GM21717 (cell line): Measurements from ENCODE around the gene GATA3.
A peak's percentile ranks its signal among the peaks of the same experiment; 100 is the strongest.

ENCODE experiments used
- ATAC-seq: cut with Tn5 transposase; IDR thresholded peaks from one replicate; pipeline ENCODE4 v1.9.1; 2021; ENCODE audit warnings: mild to moderate bottlenecking, moderate library complexity; ENCODE audit not compliant: unreplicated experiment

The GATA3 gene

DNA sequence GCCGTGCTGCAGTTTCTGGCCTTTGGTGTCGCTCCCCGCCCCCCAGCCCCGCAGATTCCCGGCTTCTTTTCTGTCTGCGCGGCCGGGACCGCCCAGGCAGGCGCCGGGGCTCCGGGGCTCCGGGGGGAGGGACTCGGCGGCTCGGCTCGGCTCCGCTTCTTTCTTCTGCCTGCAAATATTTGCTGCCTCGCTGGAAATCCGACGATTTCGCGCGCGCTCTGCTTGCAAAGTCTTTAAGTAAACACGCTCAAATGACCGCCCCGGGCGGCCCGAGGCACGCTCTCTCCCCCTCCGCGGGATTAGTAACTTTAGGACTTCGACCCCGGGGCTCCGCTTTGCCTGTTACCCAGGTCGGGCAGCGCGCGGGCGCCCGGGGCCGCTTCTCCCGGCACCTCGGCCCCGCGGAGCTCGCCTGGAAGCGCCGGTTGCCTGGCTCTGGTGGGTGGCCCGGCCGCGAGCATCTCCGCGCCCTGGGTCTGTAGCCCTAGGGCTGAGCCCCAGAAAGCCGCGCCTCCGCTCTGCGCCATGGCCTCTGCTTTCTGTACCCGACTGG lies 3.9 kb upstream of the GATA3 start:
- ATAC-seq: no peak

DNA sequence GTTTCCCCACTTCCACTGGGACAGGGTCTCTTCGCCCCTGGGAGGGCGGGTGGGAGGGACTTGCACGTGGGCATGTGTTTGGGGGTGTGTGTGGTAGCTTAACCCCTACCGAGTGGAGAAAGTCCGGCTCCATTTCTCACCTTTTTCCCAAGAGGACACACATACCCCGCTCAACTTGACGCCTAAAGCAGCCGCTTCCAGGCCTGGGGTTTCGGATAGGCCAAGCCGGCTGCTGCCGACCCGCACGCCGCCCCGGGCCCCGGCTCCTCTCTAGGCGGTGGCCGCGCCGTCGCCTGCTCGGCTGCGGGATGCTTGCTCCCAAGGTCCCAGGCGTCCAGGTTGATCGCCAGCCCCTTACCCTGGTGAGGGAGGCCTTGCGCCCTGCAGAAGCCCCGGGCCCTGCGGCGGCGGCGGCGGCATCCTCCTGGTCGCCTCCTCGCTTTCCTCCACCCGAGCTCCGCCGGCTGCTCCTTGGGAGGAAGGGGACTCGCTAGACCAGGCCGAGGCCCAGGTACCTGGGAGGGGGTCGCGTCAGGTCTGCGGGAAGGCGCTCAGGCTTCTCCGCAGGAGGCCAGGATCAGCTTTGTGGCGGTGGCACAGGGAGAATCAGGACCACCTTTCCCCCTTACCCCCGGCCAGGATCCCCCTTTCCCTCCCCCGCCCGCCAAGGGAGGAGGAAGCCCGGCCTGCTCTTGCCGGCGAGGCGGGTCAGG lies 3.2 kb upstream of the GATA3 start:
- no peak for ATAC-seq

DNA sequence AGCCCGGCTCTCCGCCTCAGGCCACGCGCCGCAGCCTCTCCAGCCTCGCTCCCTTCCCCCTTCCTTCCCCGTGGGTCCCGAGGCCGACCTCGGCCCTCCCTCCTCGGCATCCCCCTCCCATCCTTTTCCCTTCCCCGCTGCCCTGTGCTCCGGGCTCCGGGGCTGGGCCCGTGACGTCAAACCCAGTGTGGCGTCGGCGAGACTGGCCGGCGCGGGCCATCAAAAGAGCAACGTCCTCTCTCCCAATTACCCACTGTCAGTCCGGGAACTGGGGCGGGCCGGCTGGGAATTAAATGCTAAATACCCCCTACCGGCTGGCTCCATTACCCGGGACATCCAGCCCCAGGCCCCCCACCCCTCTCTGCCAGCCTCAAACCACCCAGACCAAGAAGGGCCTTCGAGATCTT lies 2.6 kb upstream of the GATA3 start:
- no peak for ATAC-seq

DNA sequence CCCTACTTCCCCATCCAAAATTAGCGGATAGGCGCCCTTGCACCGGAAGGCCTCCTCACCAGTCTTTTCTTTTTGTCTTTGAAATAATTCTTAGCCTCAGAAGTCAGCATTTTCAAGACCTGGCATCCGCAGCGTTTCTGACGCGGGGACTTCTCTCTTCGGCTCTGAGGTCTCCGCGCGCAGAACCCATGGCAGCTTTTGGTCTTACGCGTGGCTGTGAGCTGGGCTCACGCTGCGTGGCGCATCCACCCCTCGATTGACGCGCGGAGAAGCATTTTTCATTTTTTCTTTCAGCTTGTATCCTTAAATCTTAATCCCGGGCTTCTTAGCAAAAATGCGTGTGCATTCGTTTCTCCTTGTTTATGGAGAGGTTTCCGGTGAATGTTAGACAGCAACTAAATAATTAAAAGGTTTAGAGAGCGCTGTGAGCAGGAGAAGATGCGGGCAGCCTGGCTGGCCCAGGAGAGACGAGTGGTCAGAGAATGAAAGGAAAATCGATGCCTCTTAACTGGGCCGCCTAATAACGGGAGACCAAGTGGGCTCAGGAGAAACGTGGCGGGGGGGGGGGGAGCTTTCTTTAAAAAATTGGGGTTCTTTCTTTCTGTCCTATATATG lies 2.0 kb upstream of the GATA3 start:
- ATAC-seq: no peak

DNA sequence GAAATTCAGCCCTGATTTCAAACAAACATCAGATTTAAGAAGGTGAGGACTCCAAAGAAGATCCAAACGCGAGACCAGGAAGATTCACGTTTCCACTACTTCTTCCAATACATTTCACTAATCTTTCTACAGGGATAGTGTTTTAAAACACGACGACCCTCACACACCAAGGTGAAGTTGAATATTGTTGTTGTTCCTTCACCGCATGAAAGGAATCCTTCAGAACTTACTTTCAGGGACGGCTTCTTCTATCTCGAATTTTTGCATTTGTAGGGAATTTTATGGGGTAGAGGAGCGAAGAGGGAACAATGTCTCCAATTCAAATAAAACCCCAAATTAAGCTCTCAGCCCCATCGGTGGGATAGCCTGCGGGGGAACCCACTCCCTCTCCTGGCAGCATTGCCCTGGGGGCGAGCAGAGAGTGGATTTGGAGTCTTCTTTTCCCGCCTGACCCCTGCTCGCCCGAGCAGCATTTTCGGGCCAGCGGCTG lies 1.5 kb upstream of the GATA3 start:
- no peak for ATAC-seq

DNA sequence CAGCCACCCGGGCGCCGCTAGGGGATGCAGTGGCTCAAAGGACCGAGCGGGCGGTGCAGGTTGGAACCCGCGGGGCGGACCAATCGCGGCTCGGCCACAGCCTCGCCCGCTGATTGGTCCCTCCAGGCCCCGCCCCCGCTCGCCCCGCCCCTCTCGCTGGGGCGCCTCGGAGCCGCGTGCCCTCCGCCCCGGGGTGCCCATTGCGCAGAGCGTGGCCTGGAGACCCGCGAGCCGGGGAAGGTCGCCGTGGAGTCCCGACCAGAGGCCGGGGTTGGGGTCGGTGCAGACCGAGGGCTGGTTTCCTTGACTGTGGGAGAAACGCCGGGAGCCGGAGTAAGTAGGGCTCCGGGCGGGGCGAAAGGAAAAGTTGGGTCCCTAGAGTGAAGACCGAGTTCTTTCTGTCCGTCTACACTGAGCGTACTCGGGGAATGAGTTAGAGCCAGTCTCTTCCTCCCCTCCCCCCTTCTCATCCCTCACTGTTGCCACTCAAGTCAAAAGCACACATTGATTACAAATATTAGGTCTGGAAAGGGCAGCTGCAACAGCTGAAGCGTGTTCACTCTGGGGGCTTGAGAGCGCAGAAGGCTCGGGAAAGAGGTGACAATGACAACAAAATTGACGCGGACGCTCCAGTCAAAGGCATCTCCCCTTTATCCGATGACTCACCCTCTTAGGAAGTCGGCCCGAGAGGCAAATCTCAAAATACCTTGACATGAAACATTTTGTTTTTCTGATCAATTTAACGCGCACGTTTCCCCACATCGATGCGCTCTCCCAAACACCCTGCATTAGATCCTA lies 843 bp upstream of the GATA3 start:
- ATAC-seq: peak; percentile 71

DNA sequence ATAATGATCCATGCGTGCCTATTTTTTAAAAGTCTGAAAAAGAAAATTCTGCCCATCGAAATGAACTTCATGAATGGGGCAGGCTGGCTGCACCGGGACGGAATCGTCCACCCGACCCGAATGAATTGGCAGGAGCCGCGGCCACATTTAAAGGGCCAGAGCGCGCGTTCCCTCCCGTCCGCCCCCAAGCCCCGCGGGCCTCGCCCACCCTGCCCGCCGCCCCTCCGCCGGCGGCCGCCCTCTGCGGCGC lies 319 bp upstream of the GATA3 start:
- peak; percentile 6 for ATAC-seq

DNA sequence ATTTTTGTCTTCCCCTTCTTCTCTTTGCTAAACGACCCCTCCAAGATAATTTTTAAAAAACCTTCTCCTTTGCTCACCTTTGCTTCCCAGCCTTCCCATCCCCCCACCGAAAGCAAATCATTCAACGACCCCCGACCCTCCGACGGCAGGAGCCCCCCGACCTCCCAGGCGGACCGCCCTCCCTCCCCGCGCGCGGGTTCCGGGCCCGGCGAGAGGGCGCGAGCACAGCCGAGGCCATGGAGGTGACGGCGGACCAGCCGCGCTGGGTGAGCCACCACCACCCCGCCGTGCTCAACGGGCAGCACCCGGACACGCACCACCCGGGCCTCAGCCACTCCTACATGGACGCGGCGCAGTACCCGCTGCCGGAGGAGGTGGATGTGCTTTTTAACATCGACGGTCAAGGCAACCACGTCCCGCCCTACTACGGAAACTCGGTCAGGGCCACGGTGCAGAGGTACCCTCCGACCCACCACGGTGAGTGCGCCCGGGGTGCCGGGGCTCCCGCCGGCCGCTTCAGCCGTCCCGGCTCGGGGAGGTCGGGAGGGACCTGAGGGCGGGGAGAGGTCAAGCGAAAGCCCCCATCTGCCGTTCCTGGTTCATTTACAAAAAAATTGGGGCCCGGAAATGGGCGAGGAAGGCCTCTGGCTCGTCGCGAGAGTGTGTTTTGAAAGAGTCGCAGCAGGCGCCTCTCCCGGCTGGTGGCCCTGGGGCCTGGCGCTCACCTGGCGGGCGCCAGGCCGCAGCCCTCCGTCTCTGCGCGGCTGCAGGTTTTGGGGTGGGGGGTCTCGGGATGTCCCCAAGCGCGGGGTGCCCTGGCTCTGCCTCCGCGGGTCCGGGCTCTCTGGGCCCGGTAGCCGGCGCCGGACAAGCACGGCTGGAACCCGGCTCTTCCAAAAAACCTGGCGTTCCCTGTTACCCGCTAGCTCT lies 1.2 kb downstream of the GATA3 start:
- ATAC-seq: no peak

DNA sequence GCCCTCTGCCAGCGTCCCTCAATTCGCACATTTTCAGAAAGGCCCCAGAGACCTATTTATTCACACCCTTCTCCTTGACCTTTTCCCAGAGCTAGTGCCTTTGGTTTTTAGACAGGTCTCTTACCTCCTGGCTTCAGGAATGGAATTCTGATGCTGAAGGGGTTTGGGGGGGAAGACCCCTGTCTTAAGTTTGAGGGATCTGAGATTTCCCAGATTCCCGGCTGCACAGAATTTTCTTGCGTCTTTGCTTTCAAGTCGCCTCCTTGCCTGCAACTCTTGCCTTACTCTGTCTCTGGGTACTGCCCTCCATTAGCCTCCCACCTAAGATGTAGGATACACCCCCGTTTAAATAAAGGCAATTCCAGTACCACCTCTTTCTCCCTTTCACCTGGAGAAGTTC lies 1.9 kb downstream of the GATA3 start:
- ATAC-seq: no peak

DNA sequence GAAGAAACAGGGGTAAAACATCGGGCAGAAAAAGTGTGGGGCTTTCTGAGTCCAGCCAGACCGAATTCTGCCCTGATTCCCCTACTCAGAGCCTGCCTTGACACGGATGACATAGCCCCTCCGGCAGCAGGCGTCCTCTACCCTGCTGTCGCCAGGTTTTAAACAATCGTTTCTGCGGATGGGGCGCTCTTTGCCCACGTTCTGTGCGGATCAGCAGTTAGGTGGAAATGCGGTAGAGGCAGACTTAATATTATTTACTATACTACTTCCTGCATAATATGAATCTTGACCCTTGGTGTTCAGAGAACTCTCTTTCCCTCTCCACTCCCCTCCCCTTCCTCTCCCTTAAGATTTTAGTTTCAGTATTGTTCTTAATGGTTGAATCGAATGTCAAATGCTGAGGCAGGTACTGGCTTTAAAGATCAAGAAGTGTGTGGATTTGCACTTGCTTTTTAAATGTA lies 2.4 kb downstream of the GATA3 start:
- ATAC-seq: peak; percentile 23

DNA sequence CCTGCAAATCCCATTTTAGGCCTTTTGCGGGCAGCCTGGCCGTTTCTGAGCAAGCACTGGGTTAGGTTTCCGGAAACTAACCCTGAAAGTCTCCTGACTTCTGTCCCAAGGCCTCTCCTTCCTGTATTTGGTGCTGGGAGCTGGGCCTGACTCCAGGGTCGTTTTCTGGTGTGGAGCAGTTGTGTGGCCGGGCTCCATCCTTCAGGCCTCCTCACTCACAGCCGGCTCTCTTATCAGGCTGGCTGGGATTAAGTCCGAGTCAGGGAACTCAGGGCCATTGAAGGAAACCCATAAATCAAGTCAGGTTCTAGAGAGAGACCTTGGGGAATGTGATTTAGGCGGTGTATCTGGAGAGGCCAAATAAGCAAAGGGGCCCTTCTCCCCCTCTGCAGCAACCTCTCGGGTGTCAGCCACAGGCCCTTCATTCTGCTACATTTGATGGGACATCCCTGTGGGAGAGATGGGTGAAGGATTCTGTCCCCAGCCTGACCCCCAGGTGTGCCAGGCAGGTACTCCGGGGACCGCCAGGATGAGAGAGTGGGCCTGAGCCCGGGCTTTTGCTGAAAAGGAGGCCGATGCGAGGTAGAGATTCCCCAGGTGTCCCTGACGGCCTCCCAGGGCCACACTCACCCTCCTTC lies 3.3 kb downstream of the GATA3 start:
- ATAC-seq: no peak

DNA sequence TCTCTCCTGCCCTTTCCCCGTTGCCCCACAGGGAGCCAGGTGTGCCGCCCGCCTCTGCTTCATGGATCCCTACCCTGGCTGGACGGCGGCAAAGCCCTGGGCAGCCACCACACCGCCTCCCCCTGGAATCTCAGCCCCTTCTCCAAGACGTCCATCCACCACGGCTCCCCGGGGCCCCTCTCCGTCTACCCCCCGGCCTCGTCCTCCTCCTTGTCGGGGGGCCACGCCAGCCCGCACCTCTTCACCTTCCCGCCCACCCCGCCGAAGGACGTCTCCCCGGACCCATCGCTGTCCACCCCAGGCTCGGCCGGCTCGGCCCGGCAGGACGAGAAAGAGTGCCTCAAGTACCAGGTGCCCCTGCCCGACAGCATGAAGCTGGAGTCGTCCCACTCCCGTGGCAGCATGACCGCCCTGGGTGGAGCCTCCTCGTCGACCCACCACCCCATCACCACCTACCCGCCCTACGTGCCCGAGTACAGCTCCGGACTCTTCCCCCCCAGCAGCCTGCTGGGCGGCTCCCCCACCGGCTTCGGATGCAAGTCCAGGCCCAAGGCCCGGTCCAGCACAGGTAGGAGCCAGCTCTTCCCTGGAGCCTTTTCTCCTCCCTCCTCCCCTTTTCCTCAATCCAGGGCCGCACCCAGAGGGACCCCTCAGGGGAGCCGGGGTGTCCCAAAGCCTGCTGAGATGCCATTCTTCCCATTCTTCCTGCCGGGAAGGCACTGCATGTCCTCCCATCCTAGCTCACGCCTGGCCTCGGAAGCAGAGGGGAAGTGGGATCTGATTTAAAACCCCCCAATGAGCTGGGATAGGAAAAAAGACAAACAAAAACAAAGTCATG lies 4.0 kb downstream of the GATA3 start:
- no peak for ATAC-seq

DNA sequence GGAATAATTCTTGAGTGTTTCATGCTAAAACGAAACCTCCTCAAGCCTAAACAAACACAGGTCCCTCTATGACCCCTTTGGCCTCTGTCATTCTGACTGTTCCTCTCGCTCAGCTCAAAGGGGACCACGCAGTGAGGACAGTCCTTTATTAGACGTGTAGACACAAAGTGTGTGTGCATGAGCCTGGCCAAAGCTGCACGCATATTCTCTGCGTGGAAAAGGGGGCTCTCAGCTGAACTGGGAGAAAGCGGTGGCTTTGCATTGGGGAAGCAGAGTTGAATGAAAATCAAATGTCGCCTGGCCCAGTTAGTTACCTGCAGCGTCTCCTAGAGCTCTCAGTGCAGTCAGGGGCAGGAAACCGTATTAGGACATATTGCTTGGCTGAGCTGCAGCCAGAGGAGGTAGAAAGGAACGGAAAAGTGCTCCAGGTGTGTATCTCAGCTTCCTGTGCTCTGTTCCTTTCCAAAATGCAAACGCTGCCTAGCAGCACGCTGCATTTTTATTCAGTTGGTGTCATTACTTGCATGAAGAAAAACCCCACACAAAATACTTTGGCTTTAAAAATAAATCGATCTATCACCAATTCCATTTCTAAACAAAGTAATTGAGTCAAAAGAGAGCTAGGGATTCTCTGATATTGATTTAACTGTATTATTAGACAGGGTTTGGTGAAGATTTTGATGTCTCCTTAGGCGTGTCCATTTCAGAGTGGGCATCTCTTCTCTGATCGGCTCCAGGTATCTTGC lies 4.9 kb downstream of the GATA3 start:
- no peak for ATAC-seq

DNA sequence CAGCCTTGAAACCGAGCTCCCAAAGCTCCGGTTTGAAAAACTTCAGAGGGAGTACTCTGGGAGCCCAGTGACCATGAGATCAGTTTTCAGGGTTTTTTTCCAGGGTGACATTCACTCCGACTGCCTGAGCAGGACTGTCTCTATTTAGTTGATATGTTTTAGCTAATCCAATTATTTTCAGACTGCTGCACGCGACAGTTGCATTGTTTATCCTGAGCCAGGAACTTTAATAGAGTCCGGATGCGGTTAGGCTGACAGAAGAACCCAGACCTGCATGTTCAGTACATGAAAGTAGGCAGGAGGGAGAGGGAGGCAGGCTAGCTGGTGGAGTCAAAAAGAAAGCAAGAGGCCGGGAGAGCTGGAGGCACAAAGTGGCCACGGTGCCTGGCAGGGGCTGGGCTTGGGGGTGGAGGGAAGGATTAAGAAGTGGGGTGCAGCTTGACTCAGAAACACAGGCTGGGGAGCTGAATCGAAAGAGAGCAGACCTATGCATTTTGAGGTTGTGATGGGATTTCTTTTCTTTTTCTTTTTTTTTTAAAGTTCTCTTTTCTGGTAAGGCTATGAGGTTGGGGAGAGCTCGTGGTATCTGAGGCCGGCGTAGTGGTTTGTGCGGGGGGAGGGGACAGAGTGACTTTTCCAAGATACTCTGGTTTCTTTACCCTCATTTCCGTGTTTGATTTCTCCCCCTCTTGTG lies 5.7 kb downstream of the GATA3 start:
- no peak for ATAC-seq

DNA sequence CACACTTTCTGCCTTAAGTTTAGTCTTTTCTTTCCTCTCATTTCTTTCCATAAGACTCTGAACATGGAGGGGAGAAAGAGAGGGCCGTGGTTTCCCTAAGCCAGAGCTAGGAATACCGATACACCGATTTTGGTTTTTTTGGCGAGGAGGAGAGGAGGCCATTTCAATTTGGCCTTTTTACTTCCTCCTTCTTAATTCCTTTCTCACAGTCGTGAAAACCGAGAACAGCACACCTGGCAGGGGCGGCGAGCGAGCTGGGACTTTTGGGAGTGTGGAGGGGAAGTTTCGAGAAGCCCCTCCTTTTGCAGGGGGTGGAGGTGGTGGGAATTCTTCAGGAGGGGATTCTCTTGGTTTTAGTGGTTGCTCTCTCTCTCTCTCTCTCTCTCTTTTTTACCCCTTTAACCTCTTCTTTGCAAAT lies 6.2 kb downstream of the GATA3 start:
- no peak for ATAC-seq

DNA sequence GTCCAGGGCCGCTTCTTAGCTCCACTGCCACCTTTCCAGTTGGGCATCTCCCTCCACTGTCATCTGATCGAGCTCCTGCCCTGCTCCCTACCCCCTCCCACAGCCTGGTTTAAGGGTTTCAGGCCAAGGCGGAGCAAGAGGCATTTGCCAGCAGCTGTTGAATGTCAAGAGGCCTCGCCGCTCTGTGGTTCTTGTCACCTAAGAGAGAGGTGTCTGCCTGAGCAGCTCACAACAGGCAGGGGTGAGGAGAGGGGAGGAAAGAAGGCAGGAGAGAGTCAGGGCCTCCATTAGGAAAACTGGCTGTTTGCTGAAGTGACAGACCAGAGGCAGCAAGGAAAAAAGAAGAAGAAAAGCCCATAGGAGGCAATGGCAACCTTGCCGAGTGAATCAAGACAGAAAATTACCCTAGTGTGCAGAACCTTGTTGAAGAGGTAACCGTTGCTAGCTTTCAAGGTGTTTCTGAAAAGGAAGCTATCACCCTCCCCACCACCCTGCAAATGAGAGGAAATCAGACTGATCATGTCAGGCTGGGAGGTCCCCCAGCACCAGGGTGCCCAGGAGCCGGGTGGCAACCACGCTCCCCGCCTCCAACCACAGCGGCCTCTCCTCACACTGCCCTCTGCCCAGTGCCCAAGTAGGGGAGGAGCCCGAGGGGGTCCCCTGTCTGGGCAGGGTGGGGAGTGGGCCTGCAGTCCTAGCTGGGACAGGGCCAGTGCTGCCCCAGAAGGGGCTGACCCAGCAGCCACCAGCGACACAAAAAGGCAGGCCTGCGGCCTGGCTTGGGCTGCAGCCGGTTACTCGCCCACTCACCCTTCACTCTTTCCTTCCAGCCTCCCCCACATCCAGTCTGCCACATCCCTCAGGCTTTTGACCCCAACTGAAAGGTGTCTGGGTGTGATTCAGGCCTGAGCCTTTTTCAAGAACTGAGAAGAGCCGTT lies 7.1 kb downstream of the GATA3 start:
- no peak for ATAC-seq
